Fibroblast of lung (primary cell): ENCODE results near the gene OAS3. TPM values are rescaled to one million over a fixed set of nuclear protein-coding genes. Genes with fewer than 3 reads are reported as not detected.

Source experiments
- DNase-seq, 2 donors: peaks; one replicate each; pipeline versions ENCODE4 v3.0.0 to v3.0.0-alpha.2; 2010; ENCODE audit warnings: low read depth in 2 of 2
- H2AFZ ChIP-seq: 2 replicates; pipeline ENCODE4 v1.5.1; 2012; ENCODE audit warnings: low read length, control low read depth, inconsistent platforms
- H3K27ac ChIP-seq: 2 replicates; pipeline ENCODE4 v1.5.1; 2011; ENCODE audit warnings: low read length, control low read depth; ENCODE audit not compliant: insufficient read depth
- H3K27me3 ChIP-seq: 2 replicates; pipeline ENCODE4 v1.5.1; 2011; ENCODE audit warnings: mild to moderate bottlenecking, low read length; ENCODE audit not compliant: control insufficient read depth, insufficient read depth
- H3K36me3 ChIP-seq: 2 replicates; pipeline ENCODE4 v1.5.1; 2011; ENCODE audit warnings: low read length; ENCODE audit not compliant: control insufficient read depth, insufficient read depth
- H3K4me1 ChIP-seq: 2 replicates; pipeline ENCODE4 v1.5.1; 2011; ENCODE audit warnings: low read length; ENCODE audit not compliant: control insufficient read depth, insufficient read depth; ENCODE audit errors: extremely low read depth
- H3K4me2 ChIP-seq: 2 replicates; pipeline ENCODE4 v1.5.1; 2011; ENCODE audit warnings: low read length, control low read depth; ENCODE audit not compliant: insufficient read depth; ENCODE audit errors: extremely low read depth
- H3K4me3 ChIP-seq, 4 experiments: fragments of 200-600 bp in 1 of 4; sonication (generic) in 1 of 4; replicated peaks in 1 of 4; 2 replicates each; pipeline ENCODE4 v1.5.1; 2011 to 2016; ENCODE audit warnings: low read length in 4 of 4, low read depth in 3 of 4, mild to moderate bottlenecking in 3 of 4, control low read depth in 2 of 4, inconsistent platforms in 1 of 4, mixed read lengths in 1 of 4; ENCODE audit not compliant: insufficient read depth in 1 of 4; ENCODE audit errors: control extremely low read depth in 1 of 4
- H3K79me2 ChIP-seq: 2 replicates; pipeline ENCODE4 v1.5.1; 2012; ENCODE audit warnings: mild to moderate bottlenecking, low read length, inconsistent platforms; ENCODE audit not compliant: control insufficient read depth, insufficient read depth
- H3K9ac ChIP-seq: 2 replicates; pipeline ENCODE4 v1.5.1; 2011; ENCODE audit warnings: mild to moderate bottlenecking, low read length, control low read depth; ENCODE audit not compliant: insufficient read depth
- H3K9me3 ChIP-seq: 2 replicates; pipeline ENCODE4 v1.5.1; 2012; ENCODE audit warnings: low read depth, low read length; ENCODE audit not compliant: control insufficient read depth, insufficient read depth
- H4K20me1 ChIP-seq: 2 replicates; pipeline ENCODE4 v1.5.1; 2011; ENCODE audit warnings: low read length; ENCODE audit not compliant: control insufficient read depth, insufficient read depth; ENCODE audit errors: extremely low read depth
- EZH2 ChIP-seq: IDR thresholded peaks from 2 replicates; pipeline ENCODE4 v1.5.1; 2012; ENCODE audit warnings: low read length, control low read depth, mild to moderate bottlenecking; ENCODE audit errors: missing control alignments
- polyA plus RNA-seq, 2 donors: library from polyadenylated mRNA; depleted of rRNA in 1 of 2; stranded (reverse) in 1 of 2; unstranded in 1 of 2; fragments of >200 nt; gene quantifications; 2 replicates each; pipeline ENCODE4 v1.2.1, GENCODE V29; 2011 to 2012; ENCODE audit warnings: missing spikeins in 1 of 2
- total RNA-seq: library from RNA; depleted of rRNA; stranded (reverse); fragments of >200 nt; gene quantifications from 2 replicates; pipeline ENCODE4 v1.2.1, GENCODE V29; 2014
- TF ChIP-seq, protein P1 (sequence below), 2 donors: IDR thresholded peaks in 1 of 2; conservative IDR thresholded peaks in 1 of 2; 1 replicate in 1 of 2; 2 replicates in 1 of 2; pipeline ENCODE4 v1.5.1; 2011 to 2012; ENCODE audit warnings: low read length in 2 of 2, control low read depth in 1 of 2, inconsistent platforms in 1 of 2, low read depth in 1 of 2, mild to moderate bottlenecking in 1 of 2

Gene OAS3
- total and polyA plus RNA-seq, 2 donors (not counting 1 experiment from before 2014, with no cell fraction given) = 3.5 to 7.0 TPM

- Histone ChIP-seq H3K9ac (no peak overlapping the region), H3K4me2 (no peak overlapping the region), H3K27me3 (no peaks in the 10 kb centered on the region), H3K4me3 (no peak overlapping the region), H3K4me1 (peaks cover 7% of the 10 kb centered on the region), H2AFZ (no peak overlapping the region), H3K9me3 (no peaks in the 10 kb centered on the region), H3K27ac (no peak overlapping the region), H3K79me2 (no peaks in the 10 kb centered on the region), H3K36me3 (no peaks in the 10 kb centered on the region), H4K20me1 (no peaks in the 10 kb centered on the region)
- DNase-seq = no peak
- no peak for TF ChIP-seq EZH2
- TF ChIP-seq, protein P1, sequence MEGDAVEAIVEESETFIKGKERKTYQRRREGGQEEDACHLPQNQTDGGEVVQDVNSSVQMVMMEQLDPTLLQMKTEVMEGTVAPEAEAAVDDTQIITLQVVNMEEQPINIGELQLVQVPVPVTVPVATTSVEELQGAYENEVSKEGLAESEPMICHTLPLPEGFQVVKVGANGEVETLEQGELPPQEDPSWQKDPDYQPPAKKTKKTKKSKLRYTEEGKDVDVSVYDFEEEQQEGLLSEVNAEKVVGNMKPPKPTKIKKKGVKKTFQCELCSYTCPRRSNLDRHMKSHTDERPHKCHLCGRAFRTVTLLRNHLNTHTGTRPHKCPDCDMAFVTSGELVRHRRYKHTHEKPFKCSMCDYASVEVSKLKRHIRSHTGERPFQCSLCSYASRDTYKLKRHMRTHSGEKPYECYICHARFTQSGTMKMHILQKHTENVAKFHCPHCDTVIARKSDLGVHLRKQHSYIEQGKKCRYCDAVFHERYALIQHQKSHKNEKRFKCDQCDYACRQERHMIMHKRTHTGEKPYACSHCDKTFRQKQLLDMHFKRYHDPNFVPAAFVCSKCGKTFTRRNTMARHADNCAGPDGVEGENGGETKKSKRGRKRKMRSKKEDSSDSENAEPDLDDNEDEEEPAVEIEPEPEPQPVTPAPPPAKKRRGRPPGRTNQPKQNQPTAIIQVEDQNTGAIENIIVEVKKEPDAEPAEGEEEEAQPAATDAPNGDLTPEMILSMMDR (conservative IDR thresholded peaks at IDR 0.05 in 1 of 2, IDR thresholded peaks at IDR 0.05 in 1 of 2; ENCODE audit: low read depth in 1 of 2, low read length in 2 of 2) = no peak
These were observed 4.3 kb downstream of the OAS3 start for GRCh38 chr12:112942572-112942971.

GRCh38 chr12:112944024-112944690 lies 5.9 kb downstream of the OAS3 start:
- Histone ChIP-seq H3K79me2 (no peaks in the 10 kb centered on the region), H3K27ac (no peak overlapping the region), H2AFZ (no peak overlapping the region), H3K4me3 (no peak overlapping the region), H3K4me2 (no peak overlapping the region), H4K20me1 (no peaks in the 10 kb centered on the region), H3K9me3 (no peaks in the 10 kb centered on the region), H3K9ac (no peak overlapping the region), H3K4me1 (peaks cover 5% of the 10 kb centered on the region), H3K36me3 (no peaks in the 10 kb centered on the region), H3K27me3 (no peaks in the 10 kb centered on the region)
- TF ChIP-seq EZH2 = no peak
- TF ChIP-seq, protein P1 (conservative IDR thresholded peaks at IDR 0.05 in 1 of 2, IDR thresholded peaks at IDR 0.05 in 1 of 2; ENCODE audit: low read depth in 1 of 2, low read length in 2 of 2) = no peak
- DNase-seq = no peak

- Histone ChIP-seq H3K9me3 (no peaks in the 10 kb centered on the region), H2AFZ (no peak overlapping the region), H3K4me3 (no peak overlapping the region), H3K4me1 (no peaks in the 10 kb centered on the region), H3K27me3 (no peaks in the 10 kb centered on the region), H3K4me2 (no peak overlapping the region), H3K79me2 (no peaks in the 10 kb centered on the region), H3K9ac (no peak overlapping the region), H3K27ac (no peak overlapping the region), H4K20me1 (no peaks in the 10 kb centered on the region), H3K36me3 (no peaks in the 10 kb centered on the region)
- TF ChIP-seq EZH2 = no peak
- TF ChIP-seq, protein P1 (conservative IDR thresholded peaks at IDR 0.05 in 1 of 2, IDR thresholded peaks at IDR 0.05 in 1 of 2; ENCODE audit: low read depth in 1 of 2, low read length in 2 of 2) = no peak
- no peak for DNase-seq
These were observed 7.2 kb downstream of the OAS3 start for GRCh38 chr12:112945515-112945914.
